H9 (cell line): Measurements from ENCODE around the gene RNF214. TPM values are rescaled to one million over a fixed set of nuclear protein-coding genes. Genes with fewer than 3 reads are reported as not detected.

Experiments used
- DNase-seq: peaks from one replicate; pipeline ENCODE4 v3.0.0-alpha.2; 2017
- H2AFZ ChIP-seq: one replicate; pipeline ENCODE4 v1.6.1; 2013; ENCODE audit warnings: mild to moderate bottlenecking, low read length, control low read depth, moderate library complexity
- H2AK5ac ChIP-seq: 2 replicates; pipeline ENCODE4 v1.6.1; 2013; ENCODE audit warnings: low read length, control low read depth, mixed read lengths; ENCODE audit not compliant: insufficient read length
- H2BK120ac ChIP-seq: one replicate; pipeline ENCODE4 v1.6.1; 2013; ENCODE audit warnings: low read depth, mild to moderate bottlenecking, low read length, control low read depth, inconsistent platforms; ENCODE audit not compliant: poor library complexity, severe bottlenecking
- H2BK12ac ChIP-seq: 2 replicates; pipeline ENCODE4 v1.6.1; 2013; ENCODE audit warnings: low read length, control low read depth, mixed read lengths, low read depth; ENCODE audit not compliant: insufficient read length
- H2BK15ac ChIP-seq: 2 replicates; pipeline ENCODE4 v1.6.1; 2013; ENCODE audit warnings: low read depth, low read length, control low read depth
- H2BK20ac ChIP-seq: one replicate; pipeline ENCODE4 v1.6.1; 2013; ENCODE audit warnings: low read depth, mild to moderate bottlenecking, low read length, control low read depth, inconsistent platforms; ENCODE audit not compliant: poor library complexity, severe bottlenecking
- H2BK5ac ChIP-seq: 2 replicates; pipeline ENCODE4 v1.6.1; 2013; ENCODE audit warnings: low read length, control low read depth, mixed read lengths; ENCODE audit not compliant: insufficient read length
- H3K14ac ChIP-seq: 2 replicates; pipeline ENCODE4 v1.6.1; 2013; ENCODE audit warnings: low read length, control low read depth; ENCODE audit not compliant: insufficient read depth
- H3K18ac ChIP-seq: 2 replicates; pipeline ENCODE4 v1.6.1; 2013; ENCODE audit warnings: low read depth, mild to moderate bottlenecking, mixed read lengths, low read length, control low read depth; ENCODE audit not compliant: insufficient read length
- H3K23ac ChIP-seq: 2 replicates; pipeline ENCODE4 v1.6.1; 2013; ENCODE audit warnings: low read length, control low read depth, mixed read lengths, low read depth; ENCODE audit not compliant: insufficient read length
- H3K23me2 ChIP-seq: 2 replicates; pipeline ENCODE4 v1.6.1; 2013; ENCODE audit warnings: low read depth, mild to moderate bottlenecking, mixed read lengths, low read length, control low read depth; ENCODE audit not compliant: insufficient read length, poor library complexity, severe bottlenecking
- H3K27ac ChIP-seq: 2 replicates; pipeline ENCODE4 v1.5.1; 2013; ENCODE audit warnings: low read length, control low read depth, mixed read lengths, low read depth; ENCODE audit not compliant: insufficient read length
- H3K27me3 ChIP-seq: 2 replicates; pipeline ENCODE4 v1.6.1; 2013; ENCODE audit warnings: low read length, control low read depth, inconsistent platforms; ENCODE audit not compliant: insufficient read depth
- H3K4ac ChIP-seq: 2 replicates; pipeline ENCODE4 v1.6.1; 2013; ENCODE audit warnings: low read depth, mild to moderate bottlenecking, control low read depth, inconsistent platforms, low read length, moderate library complexity
- H3K4me1 ChIP-seq: 2 replicates; pipeline ENCODE4 v1.6.1; 2013; ENCODE audit warnings: low read length, control low read depth, inconsistent platforms; ENCODE audit not compliant: insufficient read depth
- H3K4me2 ChIP-seq: 2 replicates; pipeline ENCODE4 v1.6.1; 2013; ENCODE audit warnings: low read length, control low read depth, mixed read lengths; ENCODE audit not compliant: insufficient read length, insufficient read depth
- H3K56ac ChIP-seq: 2 replicates; pipeline ENCODE4 v1.6.1; 2013; ENCODE audit warnings: low read depth, mild to moderate bottlenecking, mixed read lengths, low read length, control low read depth; ENCODE audit not compliant: insufficient read length
- H3K79me1 ChIP-seq: 2 replicates; pipeline ENCODE4 v1.6.1; 2013; ENCODE audit warnings: low read depth, mild to moderate bottlenecking, moderate library complexity, low read length, control low read depth, inconsistent platforms; ENCODE audit not compliant: insufficient read depth, poor library complexity, severe bottlenecking
- H3K79me2 ChIP-seq: 2 replicates; pipeline ENCODE4 v1.6.1; 2013; ENCODE audit warnings: low read length, control low read depth, inconsistent platforms; ENCODE audit not compliant: insufficient read depth
- H3K9ac ChIP-seq: 2 replicates; pipeline ENCODE4 v1.6.1; 2013; ENCODE audit warnings: low read length, control low read depth, mixed read lengths; ENCODE audit not compliant: insufficient read length; ENCODE audit errors: extremely low read depth
- H3K9me3 ChIP-seq: one replicate; pipeline ENCODE4 v1.6.1; 2013; ENCODE audit warnings: low read depth, low read length, inconsistent platforms; ENCODE audit not compliant: control insufficient read depth
- H3T11ph ChIP-seq: one replicate; pipeline ENCODE4 v1.6.1; 2013; ENCODE audit warnings: mild to moderate bottlenecking, low read length, control low read depth, inconsistent platforms
- H4K20me1 ChIP-seq: one replicate; pipeline ENCODE4 v1.6.1; 2013; ENCODE audit not compliant: control insufficient read depth, insufficient read length, insufficient read depth
- H4K5ac ChIP-seq: 2 replicates; pipeline ENCODE4 v1.6.1; 2013; ENCODE audit warnings: low read depth, mild to moderate bottlenecking, mixed read lengths, low read length, control low read depth; ENCODE audit not compliant: insufficient read length
- H4K8ac ChIP-seq: replicated peaks from 2 replicates; pipeline ENCODE4 v1.6.1; 2013; ENCODE audit warnings: low read length, control low read depth, mixed read lengths, low read depth; ENCODE audit not compliant: insufficient read length
- H4K91ac ChIP-seq: 2 replicates; pipeline ENCODE4 v1.6.1; 2013; ENCODE audit warnings: low read depth, mild to moderate bottlenecking, moderate library complexity, mixed read lengths, low read length, control low read depth; ENCODE audit not compliant: insufficient read length
- H3K27ac Mint-ChIP-seq, 3 experiments: 2 replicates in 2 of 3; 3 replicates in 1 of 3; pipeline ENCODE4 v1.8.0; 2020 to 2021; ENCODE audit warnings: mixed read lengths in 3 of 3, mild to moderate bottlenecking in 1 of 3, moderate library complexity in 1 of 3
- H3K27me3 Mint-ChIP-seq: 2 replicates; pipeline ENCODE4 v1.8.0; 2021; ENCODE audit warnings: low read depth, mild to moderate bottlenecking, moderate library complexity, mixed read lengths
- H3K36me3 Mint-ChIP-seq, 3 experiments: 2 replicates in 2 of 3; 3 replicates in 1 of 3; pipeline ENCODE4 v1.8.0; 2020 to 2021; ENCODE audit warnings: low read depth in 3 of 3, mixed read lengths in 3 of 3; ENCODE audit not compliant: insufficient read depth in 1 of 3
- H3K4me1 Mint-ChIP-seq, 2 experiments: 2 replicates each; pipeline ENCODE4 v1.8.0; 2020; ENCODE audit warnings: mixed read lengths in 2 of 2
- H3K4me3 Mint-ChIP-seq, 2 experiments: 2 replicates in 1 of 2; 3 replicates in 1 of 2; pipeline ENCODE4 v1.8.0; 2020 to 2021; ENCODE audit warnings: mild to moderate bottlenecking in 2 of 2, mixed read lengths in 2 of 2, moderate library complexity in 1 of 2
- H3K9me3 Mint-ChIP-seq, 2 experiments: 2 replicates in 1 of 2; 3 replicates in 1 of 2; pipeline ENCODE4 v1.8.0; 2020; ENCODE audit warnings: mild to moderate bottlenecking in 2 of 2, mixed read lengths in 2 of 2, moderate library complexity in 1 of 2
- WGBS: extraction: QIAGEN DNeasy Blood & Tissue Kit; methylation state at CpG from one replicate; pipeline ENCODE4 v1.1.7; 2013; ENCODE audit warnings: missing lambda C conversion rate, low lambda C conversion rate, mixed read lengths; ENCODE audit not compliant: insufficient read length; ENCODE audit errors: extremely low coverage; 5-methylcytosine and 5-hydroxymethylcytosine counted together
- total RNA-seq: library from RNA; stranded (reverse); gene quantifications from 2 replicates; pipeline ENCODE4 v1.2.1, GENCODE V29; 2021
- TF ChIP-seq, protein P1 (sequence below): fragments of 200-600 bp; sonication (generic); conservative IDR thresholded peaks from 3 replicates; pipeline ENCODE4 v1.8.0; 2021; ENCODE audit warnings: antibody characterized with exemption, mild to moderate bottlenecking

Gene RNF214
- total RNA-seq, 1 experiment from 2014 or later: 26.0 TPM

DNA sequence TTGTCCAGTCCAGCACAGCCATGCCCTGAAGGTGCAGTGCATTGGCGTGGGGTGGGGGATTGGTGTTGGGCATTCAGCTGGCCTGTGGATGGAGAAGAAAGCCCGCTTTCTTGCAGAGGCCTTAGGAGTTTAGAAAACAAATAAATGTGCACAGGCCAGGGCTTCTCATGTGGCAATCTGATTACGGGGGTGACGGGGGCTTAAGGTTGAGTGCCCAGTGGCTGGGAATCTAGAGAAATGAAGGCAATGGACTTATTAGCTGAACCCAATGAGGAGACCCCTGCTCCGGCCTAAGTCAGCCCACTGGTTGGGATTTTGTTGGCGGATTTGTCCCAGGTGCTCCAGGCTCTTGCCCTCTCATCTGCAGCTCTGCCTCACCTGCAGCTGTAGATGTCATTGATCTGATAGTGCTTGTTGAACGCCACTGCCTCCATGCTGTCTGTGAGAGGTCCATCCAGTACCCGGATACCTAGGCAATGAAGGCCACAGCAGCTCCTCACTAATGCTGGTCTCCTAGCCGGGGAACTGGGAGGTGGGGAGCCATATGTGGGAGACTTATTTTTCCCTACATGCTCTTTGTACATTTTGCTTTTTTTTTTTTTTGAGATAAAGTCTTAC lies 6.8 kb upstream of the RNF214 start:
- no peak overlapping the region for H2BK120ac ChIP-seq
- no peaks in the 10 kb centered on the region for H3K27me3 ChIP-seq
- H3K9me3 ChIP-seq: no peaks in the 10 kb centered on the region
- no peak overlapping the region for H4K8ac ChIP-seq
- H3K27ac ChIP-seq: no peak overlapping the region
- H3K4me1 Mint-ChIP-seq: peaks cover 5 to 8% of the 10 kb centered on the region in 2 experiments
- no CpG with 5 or more reads among the region's 9 CpGs for WGBS
- no peak overlapping the region for H2BK5ac ChIP-seq
- no peak overlapping the region for H2BK20ac ChIP-seq
- peaks cover 6 to 64% (median 25%) of the 10 kb centered on the region in 3 experiments; a peak in 6 of 7 replicates for H3K36me3 Mint-ChIP-seq
- no peak overlapping the region for H3T11ph ChIP-seq
- H3K79me2 ChIP-seq: no peaks in the 10 kb centered on the region
- no peaks in the 10 kb centered on the region for H4K20me1 ChIP-seq
- H3K4ac ChIP-seq: no peak overlapping the region
- H3K9me3 Mint-ChIP-seq: no peaks in the 10 kb centered on the region
- no peaks in the 10 kb centered on the region for H3K4me1 ChIP-seq
- no peak overlapping the region for H2AK5ac ChIP-seq
- H3K4me2 ChIP-seq: no peak overlapping the region
- no peak for DNase-seq
- no peak overlapping the region for H4K5ac ChIP-seq
- H2BK15ac ChIP-seq: no peak overlapping the region
- TF ChIP-seq, protein P1, sequence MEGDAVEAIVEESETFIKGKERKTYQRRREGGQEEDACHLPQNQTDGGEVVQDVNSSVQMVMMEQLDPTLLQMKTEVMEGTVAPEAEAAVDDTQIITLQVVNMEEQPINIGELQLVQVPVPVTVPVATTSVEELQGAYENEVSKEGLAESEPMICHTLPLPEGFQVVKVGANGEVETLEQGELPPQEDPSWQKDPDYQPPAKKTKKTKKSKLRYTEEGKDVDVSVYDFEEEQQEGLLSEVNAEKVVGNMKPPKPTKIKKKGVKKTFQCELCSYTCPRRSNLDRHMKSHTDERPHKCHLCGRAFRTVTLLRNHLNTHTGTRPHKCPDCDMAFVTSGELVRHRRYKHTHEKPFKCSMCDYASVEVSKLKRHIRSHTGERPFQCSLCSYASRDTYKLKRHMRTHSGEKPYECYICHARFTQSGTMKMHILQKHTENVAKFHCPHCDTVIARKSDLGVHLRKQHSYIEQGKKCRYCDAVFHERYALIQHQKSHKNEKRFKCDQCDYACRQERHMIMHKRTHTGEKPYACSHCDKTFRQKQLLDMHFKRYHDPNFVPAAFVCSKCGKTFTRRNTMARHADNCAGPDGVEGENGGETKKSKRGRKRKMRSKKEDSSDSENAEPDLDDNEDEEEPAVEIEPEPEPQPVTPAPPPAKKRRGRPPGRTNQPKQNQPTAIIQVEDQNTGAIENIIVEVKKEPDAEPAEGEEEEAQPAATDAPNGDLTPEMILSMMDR: no peak
- no peak overlapping the region for H3K56ac ChIP-seq
- no peaks in the 10 kb centered on the region for H3K27me3 Mint-ChIP-seq
- no peak overlapping the region; a peak in 1 of 7 replicates for H3K27ac Mint-ChIP-seq
- H3K23me2 ChIP-seq: no peaks in the 10 kb centered on the region
- H2BK12ac ChIP-seq: no peak overlapping the region
- H4K91ac ChIP-seq: no peak overlapping the region
- no peak overlapping the region for H3K9ac ChIP-seq
- H3K18ac ChIP-seq: no peak overlapping the region
- no peak overlapping the region for H2AFZ ChIP-seq
- H3K4me3 Mint-ChIP-seq: no peak overlapping the region
- H3K79me1 ChIP-seq: no peaks in the 10 kb centered on the region
- H3K14ac ChIP-seq: no peak overlapping the region
- H3K23ac ChIP-seq: no peak overlapping the region
